Thymus (tissue), 11 donors: ENCODE data around the gene CCSER1. TPM values are rescaled to one million over a fixed set of nuclear protein-coding genes. Genes with fewer than 3 reads are reported as not detected.
"Not testable (repeated sequence)": the region's sequence is repeated elsewhere in the genome, so short reads cannot be mapped to it uniquely, and the experiment has no call there.

Experiments used
- DNase-seq, 9 donors: peaks; one replicate each; pipeline ENCODE4 v3.0.0-alpha.2; 2013; ENCODE audit warnings: low spot score in 9 of 9, low read depth in 6 of 9, missing footprints in 1 of 9
- H3K27ac ChIP-seq, 2 donors: one replicate each; pipeline ENCODE4 v1.5.1; 2013; ENCODE audit warnings: control low read depth in 1 of 2, low read depth in 1 of 2, low read length in 1 of 2, mild to moderate bottlenecking in 1 of 2, moderate library complexity in 1 of 2
- H3K27me3 ChIP-seq, 2 donors: one replicate each; pipeline ENCODE4 v1.5.1; 2013; ENCODE audit warnings: low read length in 1 of 2; ENCODE audit not compliant: control insufficient read depth in 2 of 2, insufficient read depth in 1 of 2
- H3K36me3 ChIP-seq, 2 donors: one replicate each; pipeline ENCODE4 v1.5.1; 2013; ENCODE audit warnings: low read length in 1 of 2, mild to moderate bottlenecking in 1 of 2, moderate library complexity in 1 of 2; ENCODE audit not compliant: control insufficient read depth in 2 of 2, insufficient read depth in 2 of 2
- H3K4me1 ChIP-seq, 2 donors: one replicate each; pipeline ENCODE4 v1.5.1; 2013; ENCODE audit warnings: low read length in 2 of 2; ENCODE audit not compliant: control insufficient read depth in 2 of 2, insufficient read depth in 2 of 2
- H3K4me3 ChIP-seq, 2 donors: one replicate each; pipeline ENCODE4 v1.5.1; 2013; ENCODE audit warnings: low read length in 2 of 2, control low read depth in 1 of 2, mild to moderate bottlenecking in 1 of 2
- H3K9me3 ChIP-seq, 2 donors: one replicate each; pipeline ENCODE4 v1.5.1; 2013; ENCODE audit warnings: low read length in 1 of 2, mild to moderate bottlenecking in 1 of 2; ENCODE audit not compliant: control insufficient read depth in 2 of 2, insufficient read depth in 1 of 2
- WGBS: extraction: QIAGEN DNeasy Blood & Tissue Kit; methylation state at CpG from one replicate; pipeline ENCODE4 v1.1.7; 2013; 5-methylcytosine and 5-hydroxymethylcytosine counted together
- polyA plus RNA-seq: library from polyadenylated mRNA; stranded (reverse); fragments of 200-250 nt; gene quantifications from one replicate; pipeline ENCODE4 v1.2.3, GENCODE V29; 2013
- total RNA-seq: library from RNA; stranded (reverse); fragments of 120-200 nt; gene quantifications from one replicate; pipeline ENCODE4 v1.2.4, GENCODE V29; 2013
- donor health status: healthy.

CCSER1 gene
- total and polyA plus RNA-seq, 2 donors, result 2.0 to 8.7 TPM

DNA sequence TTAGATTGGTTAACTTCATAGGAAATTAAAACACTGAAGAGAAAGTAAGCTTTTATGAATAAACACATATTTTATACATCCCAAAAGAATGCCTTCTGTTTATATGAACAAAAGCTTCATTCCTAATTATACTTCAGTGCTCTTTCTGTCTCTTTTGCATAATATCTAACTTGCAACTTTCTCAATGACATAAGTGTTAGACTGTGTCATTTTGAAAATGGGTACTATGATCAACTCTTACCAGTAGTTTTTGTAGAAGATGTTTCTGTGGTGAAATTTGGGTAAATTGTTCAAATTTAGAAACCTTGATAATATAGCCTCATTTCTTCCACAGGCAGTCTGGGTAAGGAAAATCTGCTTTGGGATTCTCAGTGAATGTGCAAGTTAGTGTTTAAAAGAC is 991.4 kb downstream of the CCSER1 start:
- Histone ChIP-seq H3K4me3 (no peak overlapping the region), H3K4me1 (no peaks in the 10 kb centered on the region), H3K27me3 (no peaks in the 10 kb centered on the region), H3K9me3 (no peaks in the 10 kb centered on the region), H3K36me3 (no peaks in the 10 kb centered on the region), H3K27ac (no peak overlapping the region)
- DNase-seq, result no peak

GRCh38 chr4:91123742-91124141 is 996.5 kb downstream of the CCSER1 start:
- Histone ChIP-seq H3K27ac (no peak overlapping the region), H3K27me3 (no peaks in the 10 kb centered on the region), H3K4me3 (no peak overlapping the region), H3K4me1 (no peaks in the 10 kb centered on the region), H3K9me3 (no peaks in the 10 kb centered on the region), H3K36me3 (no peaks in the 10 kb centered on the region)
- no peak for DNase-seq

GRCh38 chr4:91127192-91127591 is 1000.0 kb downstream of the CCSER1 start:
- Histone ChIP-seq H3K27me3 (no peaks in the 10 kb centered on the region), H3K4me3 (no peak overlapping the region), H3K27ac (no peak overlapping the region), H3K9me3 (no peaks in the 10 kb centered on the region), H3K4me1 (no peaks in the 10 kb centered on the region), H3K36me3 (no peaks in the 10 kb centered on the region)
- no peak for DNase-seq
- 83% methylated on average over 2 of the region's 2 CpGs for WGBS

DNA sequence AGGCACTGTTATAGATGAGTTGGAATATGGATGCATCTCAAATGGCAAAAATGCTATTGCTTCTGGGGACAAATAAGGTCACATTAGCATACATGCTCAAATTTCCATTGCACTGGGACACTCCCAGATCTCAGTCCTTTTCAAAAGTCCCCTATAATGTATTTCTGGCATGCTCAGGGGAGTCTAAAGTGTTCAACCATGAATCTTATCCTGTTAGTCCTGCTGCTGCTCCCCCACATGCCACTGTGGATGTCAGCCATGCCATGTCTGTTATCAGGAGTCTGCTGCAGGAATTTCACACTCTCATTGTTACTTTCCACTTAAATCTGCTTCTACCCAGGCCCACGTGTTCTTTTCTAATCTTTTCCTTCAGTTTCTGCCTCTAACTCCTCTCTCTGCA is 1000.6 kb downstream of the CCSER1 start:
- no peak for DNase-seq
- no peaks in the 10 kb centered on the region for H3K27me3 ChIP-seq
- no peaks in the 10 kb centered on the region for H3K36me3 ChIP-seq
- no peak overlapping the region for H3K4me3 ChIP-seq
- H3K4me1 ChIP-seq, result no peaks in the 10 kb centered on the region
- H3K27ac ChIP-seq, result no peak overlapping the region
- WGBS, result 63% methylated on average over 1 of the region's 1 CpG
- no peaks in the 10 kb centered on the region for H3K9me3 ChIP-seq

DNA sequence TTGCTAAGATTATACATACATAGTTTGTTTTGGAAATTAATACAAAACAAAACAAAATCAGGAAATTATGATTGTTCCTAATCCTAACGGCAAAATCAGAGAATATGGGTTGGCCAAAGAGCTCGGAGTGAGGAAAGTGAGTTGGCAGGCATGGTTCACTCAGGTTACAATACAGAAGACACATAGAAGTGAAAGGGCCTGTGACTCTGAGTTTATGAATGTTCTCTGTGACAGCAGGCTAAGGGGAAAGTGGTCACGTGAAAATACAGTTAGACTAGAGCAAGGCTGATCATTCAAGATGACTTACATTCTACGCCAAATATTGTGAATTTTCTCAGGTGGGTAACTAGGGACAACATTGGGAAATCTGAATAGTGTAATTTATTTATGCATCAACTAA is 1001.3 kb downstream of the CCSER1 start:
- H3K27ac ChIP-seq, result no peak overlapping the region
- no peak for DNase-seq
- WGBS, result 92% methylated on average over 4 of the region's 4 CpGs
- H3K36me3 ChIP-seq, result no peaks in the 10 kb centered on the region
- no peaks in the 10 kb centered on the region for H3K4me1 ChIP-seq
- no peak overlapping the region for H3K4me3 ChIP-seq
- no peaks in the 10 kb centered on the region for H3K27me3 ChIP-seq
- H3K9me3 ChIP-seq, result no peaks in the 10 kb centered on the region

DNA sequence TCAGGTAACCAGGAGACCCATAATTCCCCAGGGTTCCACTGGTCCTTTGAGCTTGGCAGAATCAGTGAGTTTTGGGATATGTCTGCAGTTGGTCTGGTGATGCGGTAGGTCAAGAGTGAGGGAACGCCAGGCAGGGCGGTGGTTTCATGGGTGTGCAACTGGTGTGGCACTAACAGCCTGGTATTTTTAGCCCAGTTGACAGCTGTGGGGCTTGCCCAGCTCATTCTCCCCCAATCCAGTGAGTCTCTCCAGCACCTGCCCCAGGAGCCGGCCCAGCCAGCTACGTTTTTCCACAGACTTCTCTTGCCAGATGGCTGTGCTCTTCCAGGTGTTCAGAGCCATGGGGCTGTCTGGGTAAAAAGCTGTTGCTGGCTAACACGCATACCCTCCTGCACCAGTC is 1019.9 kb downstream of the CCSER1 start:
- no peaks in the 10 kb centered on the region for H3K36me3 ChIP-seq
- DNase-seq, result no peak
- H3K27me3 ChIP-seq, result no peaks in the 10 kb centered on the region
- peaks cover 0 to 6% of the 10 kb centered on the region in 2 donors for H3K9me3 ChIP-seq
- H3K27ac ChIP-seq, result no peak overlapping the region
- 75% methylated on average over 6 of the region's 6 CpGs for WGBS
- no peaks in the 10 kb centered on the region for H3K4me1 ChIP-seq
- no peak overlapping the region for H3K4me3 ChIP-seq

DNA sequence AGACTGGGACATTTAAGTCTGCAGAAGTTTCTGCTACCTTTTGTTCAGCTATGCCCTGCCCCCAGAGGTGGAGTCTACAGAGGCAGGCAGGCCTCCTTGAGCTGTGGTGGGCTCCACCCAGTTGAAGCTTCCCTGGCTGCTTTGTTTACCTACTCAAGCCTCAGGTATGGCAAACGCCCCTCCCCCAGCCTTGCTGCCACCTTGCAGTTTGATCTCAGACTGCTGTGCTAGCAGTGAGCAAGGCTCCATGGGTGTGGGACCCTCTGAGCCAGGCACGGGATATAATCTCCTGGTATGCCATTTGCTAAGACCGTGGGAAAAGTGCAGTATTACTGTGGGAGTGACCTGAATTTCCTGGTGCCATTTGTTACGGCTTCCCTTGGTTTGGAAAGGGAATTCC is 1026.8 kb downstream of the CCSER1 start:
- WGBS, result 93% methylated on average over 4 of the region's 4 CpGs
- DNase-seq, H3K27me3 ChIP-seq, H3K36me3 ChIP-seq, H3K9me3 ChIP-seq, H3K27ac ChIP-seq, H3K4me3 ChIP-seq, H3K4me1 ChIP-seq: not testable (repeated sequence)

DNA sequence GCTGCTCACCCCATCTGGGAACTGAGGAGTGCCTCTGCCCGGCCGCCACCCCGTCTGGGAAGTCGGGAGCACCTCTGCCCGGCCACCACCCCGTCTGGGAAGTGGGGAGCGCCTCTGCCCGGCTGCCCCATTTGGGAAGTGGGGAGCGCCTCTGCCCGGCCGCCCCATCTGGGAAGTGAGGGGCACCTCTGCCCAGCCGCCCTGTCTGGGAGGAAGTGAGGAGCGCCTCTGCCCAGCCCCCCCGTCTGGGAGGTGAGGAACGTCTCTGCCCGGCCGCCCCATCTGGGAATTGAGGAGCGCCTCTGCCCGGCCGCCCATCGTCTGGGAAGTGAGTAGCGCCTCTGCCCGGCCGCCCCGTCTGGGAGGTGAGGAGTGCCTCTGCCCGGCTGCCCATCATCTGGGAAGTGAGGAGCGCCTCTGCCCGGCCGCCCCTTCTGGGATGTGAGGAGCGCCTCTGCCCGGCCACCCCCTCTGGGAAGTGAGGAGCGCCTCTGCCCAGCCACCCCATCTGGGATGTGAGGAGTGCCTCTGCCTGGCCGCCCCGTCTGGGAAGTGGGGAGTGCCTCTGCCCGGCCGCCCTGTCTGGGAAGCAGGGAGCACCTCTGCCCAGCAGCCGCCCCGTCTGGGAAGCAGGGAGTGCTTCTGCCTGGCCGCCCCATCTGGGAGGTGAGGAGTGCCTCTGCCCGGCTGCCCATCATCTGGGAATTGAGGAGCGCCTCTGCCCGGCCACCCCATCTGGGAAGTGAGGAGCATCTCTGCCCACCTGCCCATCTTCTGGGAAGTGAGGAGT is 1040.9 kb downstream of the CCSER1 start:
- H3K27me3 ChIP-seq, H3K4me3 ChIP-seq, H3K27ac ChIP-seq, DNase-seq, H3K36me3 ChIP-seq, H3K4me1 ChIP-seq: not testable (repeated sequence)
- H3K9me3 ChIP-seq, result peaks cover 0 to 22% of the 10 kb centered on the region in 2 donors
- 90% methylated on average over 42 of the region's 42 CpGs for WGBS

GRCh38 chr4:91170768-91171167 is 1043.6 kb downstream of the CCSER1 start:
- Histone ChIP-seq H3K27ac (no peak overlapping the region), H3K4me1 (no peaks in the 10 kb centered on the region), H3K27me3 (no peaks in the 10 kb centered on the region), H3K36me3 (no peaks in the 10 kb centered on the region), H3K4me3 (no peak overlapping the region), H3K9me3 (peaks cover 0 to 15% of the 10 kb centered on the region in 2 donors)
- DNase-seq, result no peak
